Small intestine (tissue), 7 donors: ENCODE results near the gene YPEL4. TPM values are rescaled to one million over a fixed set of nuclear protein-coding genes. Genes with fewer than 3 reads are reported as not detected.

Experiments used
- DNase-seq, 2 donors: peaks; one replicate each; pipeline versions ENCODE4 v3.0.0 to v3.0.0-alpha.2; 2013
- FAIRE-seq: peaks from 2 replicates; lab custom pipeline; 2012; peaks lifted over from hg19 to GRCh38; lab: Jason Lieb, UNC
- H3K27ac ChIP-seq, 3 donors: one replicate each; pipeline ENCODE4 v1.5.1; 2013; ENCODE audit warnings: low read length in 2 of 3, mild to moderate bottlenecking in 2 of 3, control low read depth in 1 of 3, inconsistent platforms in 1 of 3, low read depth in 1 of 3, moderate library complexity in 1 of 3
- H3K27me3 ChIP-seq, 3 donors: one replicate each; pipeline ENCODE4 v1.6.1; 2013; ENCODE audit warnings: low read length in 3 of 3, inconsistent platforms in 1 of 3; ENCODE audit not compliant: control insufficient read depth in 3 of 3, insufficient read depth in 3 of 3
- H3K36me3 ChIP-seq, 3 donors: one replicate each; pipeline ENCODE4 v1.6.1; 2013; ENCODE audit warnings: low read length in 3 of 3, inconsistent platforms in 1 of 3, low read depth in 1 of 3, mild to moderate bottlenecking in 1 of 3, moderate library complexity in 1 of 3; ENCODE audit not compliant: control insufficient read depth in 3 of 3, insufficient read depth in 2 of 3
- H3K4me1 ChIP-seq, 3 donors: one replicate each; pipeline ENCODE4 v1.6.1; 2013; ENCODE audit warnings: low read length in 2 of 3, inconsistent platforms in 1 of 3, low read depth in 1 of 3, mild to moderate bottlenecking in 1 of 3, moderate library complexity in 1 of 3; ENCODE audit not compliant: control insufficient read depth in 3 of 3, insufficient read depth in 2 of 3
- H3K4me3 ChIP-seq, 3 donors: one replicate each; pipeline ENCODE4 v1.5.1; 2013; ENCODE audit warnings: low read length in 3 of 3, control low read depth in 1 of 3, inconsistent platforms in 1 of 3, low read depth in 1 of 3, mild to moderate bottlenecking in 1 of 3, moderate library complexity in 1 of 3
- H3K9me3 ChIP-seq, 2 donors: one replicate each; pipeline ENCODE4 v1.6.1; 2013; ENCODE audit warnings: low read depth in 1 of 2, low read length in 1 of 2; ENCODE audit not compliant: control insufficient read depth in 2 of 2, insufficient read depth in 1 of 2
- WGBS, 3 donors: extraction: QIAGEN DNeasy Blood & Tissue Kit; methylation state at CpG; one replicate each; pipeline ENCODE4 v1.1.7; 2013; 5-methylcytosine and 5-hydroxymethylcytosine counted together
- polyA plus RNA-seq, 4 donors: library from polyadenylated mRNA; stranded (reverse) in 3 of 4; unstranded in 1 of 4; fragments of 200-250 nt in 3 of 4; fragments of 120-200 nt in 1 of 4; gene quantifications; one replicate each; pipeline versions ENCODE4 v1.2.1 to v1.2.3, GENCODE V29; 2013
- donor health status: healthy with polysubstance abuse.
- donor health status: control.
- donor health status: control.
- donor health status: Bipolar disorder and iron deficiency.
- donor health status: healthy.

Gene YPEL4
- polyA plus RNA-seq, 4 donors: 0.86 to 2.2 (median 1.4) TPM; not detected in 1

- 85 to 98% (median 90%) methylated on average over 3 of the region's 3 CpGs for WGBS, 3 donors
Observed at GRCh38 chr11:57601297-57601696, 48.4 kb downstream of the YPEL4 start.

GRCh38 chr11:57599381-57599780, 50.3 kb downstream of the YPEL4 start:
- no peak for DNase-seq
- Histone ChIP-seq H3K27me3 (peaks cover 0 to 12% (median 0%) of the 10 kb centered on the region in 3 donors), H3K27ac (peak overlapping the region in 1 of 3 donors; percentile 69), H3K36me3 (no peaks in the 10 kb centered on the region), H3K4me1 (no peaks in the 10 kb centered on the region), H3K4me3 (no peak overlapping the region), H3K9me3 (no peaks in the 10 kb centered on the region)
- WGBS, 3 donors: 36 to 79% (median 55%) methylated on average over 2 of the region's 2 CpGs
- FAIRE-seq: no peak

More at GRCh38 chr11:57601297-57601696, 48.4 kb downstream of the YPEL4 start:
- no peak overlapping the region for H3K27ac ChIP-seq
- peaks cover 0 to 18% (median 0%) of the 10 kb centered on the region in 3 donors for H3K27me3 ChIP-seq
- no peaks in the 10 kb centered on the region for H3K4me1 ChIP-seq
- H3K4me3 ChIP-seq: no peak overlapping the region
- no peak for DNase-seq
- peaks cover 0 to 4% (median 0%) of the 10 kb centered on the region in 3 donors for H3K36me3 ChIP-seq
- no peak for FAIRE-seq
- H3K9me3 ChIP-seq: no peaks in the 10 kb centered on the region

GRCh38 chr11:57598831-57599155, 50.9 kb downstream of the YPEL4 start:
- Histone ChIP-seq H3K27me3 (peaks cover 0 to 12% (median 0%) of the 10 kb centered on the region in 3 donors), H3K4me1 (no peaks in the 10 kb centered on the region), H3K9me3 (no peaks in the 10 kb centered on the region), H3K36me3 (no peaks in the 10 kb centered on the region), H3K27ac (peak overlapping the region in 2 of 3 donors; percentile 47 to 69), H3K4me3 (peak overlapping the region in 1 of 3 donors; percentile 46)
- FAIRE-seq (no peak), DNase-seq (no peak)
- WGBS, 3 donors: 68 to 81% (median 80%) methylated on average over 5 of the region's 5 CpGs

GRCh38 chr11:57597916-57598830, 51.5 kb downstream of the YPEL4 start:
- Histone ChIP-seq H3K4me3 (peak overlapping the region; percentile 7 to 46 (median 38)), H3K27ac (peak overlapping the region in 2 of 3 donors; percentile 47 to 95), H3K36me3 (no peaks in the 10 kb centered on the region), H3K4me1 (no peaks in the 10 kb centered on the region), H3K27me3 (peaks cover 0 to 12% (median 0%) of the 10 kb centered on the region in 3 donors), H3K9me3 (no peaks in the 10 kb centered on the region)
- FAIRE-seq: no peak
- WGBS, 3 donors: 4 to 9% (median 5%) methylated on average over 31 to 33 of the region's 33 CpGs
- DNase-seq: peak in 1 of 2 donors; percentile 49

- 29 to 54% (median 44%) methylated on average over 9 to 10 of the region's 10 CpGs for WGBS, 3 donors
Observed at GRCh38 chr11:57597461-57597915, 52.2 kb downstream of the YPEL4 start, which contains the start of gene SERPING1. Gene SERPING1, plus strand, starts transcription at chr11:57597685. Its CDS starts 586 bp downstream, at chr11:57598271.

GRCh38 chr11:57596266-57596885, 53.3 kb downstream of the YPEL4 start:
- Histone ChIP-seq H3K27me3 (peaks cover 0 to 12% (median 0%) of the 10 kb centered on the region in 3 donors), H3K4me1 (no peaks in the 10 kb centered on the region), H3K9me3 (no peaks in the 10 kb centered on the region), H3K36me3 (no peaks in the 10 kb centered on the region), H3K27ac (peak overlapping the region in 1 of 3 donors; percentile 95), H3K4me3 (no peak overlapping the region)
- no peak for DNase-seq
- WGBS, 3 donors: 62 to 76% (median 66%) methylated on average over 5 of the region's 5 CpGs
- FAIRE-seq: no peak

More at GRCh38 chr11:57597461-57597915, 52.2 kb downstream of the YPEL4 start, which contains the start of gene SERPING1:
- Histone ChIP-seq H3K36me3 (no peaks in the 10 kb centered on the region), H3K27me3 (peaks cover 0 to 12% (median 0%) of the 10 kb centered on the region in 3 donors), H3K27ac (peak within 1 kb of the TSS in 2 of 3 donors; percentile 47 to 95), H3K4me3 (peak within 1 kb of the TSS; percentile 7 to 46 (median 38)), H3K9me3 (no peaks in the 10 kb centered on the region), H3K4me1 (no peaks in the 10 kb centered on the region)
- DNase-seq (peak in 1 of 2 donors; percentile 24), FAIRE-seq (no peak)

Other genes with a start within 250 kb of the YPEL4 start
- 10 to 100 TPM in 2 of 4 donors, 1 to 10 TPM in 2; 2.4 to 13.8 (median 8.3) TPM for gene SLC43A3, start 222.8 kb downstream of the YPEL4 start, polyA plus RNA-seq
- gene RTN4RL2, start 189.4 kb downstream of the YPEL4 start, polyA plus RNA-seq: under 1 TPM in 2 of 4 donors, not detected in 2; 0.70 to 0.87 TPM
- 10 to 100 TPM in 2 of 4 donors, 1 to 10 TPM in 1, under 1 TPM in 1; 0.67 to 25.0 (median 7.9) TPM for gene SLC43A1, start 134.2 kb downstream of the YPEL4 start, polyA plus RNA-seq
- 10 to 100 TPM; 26.0 to 84.8 (median 60.7) TPM for gene TIMM10, start 119.2 kb downstream of the YPEL4 start, polyA plus RNA-seq
- under 1 TPM in 1 of 4 donors, not detected in 3; 0.58 TPM for gene SMTNL1, start 112.3 kb downstream of the YPEL4 start, polyA plus RNA-seq
- 10 to 100 TPM; 51.7 to 72.3 (median 58.7) TPM for gene UBE2L6, start 82.2 kb downstream of the YPEL4 start, polyA plus RNA-seq
- gene SERPING1, start 52.2 kb downstream of the YPEL4 start, polyA plus RNA-seq: 100 to 1,000 TPM in 1 of 4 donors, 10 to 100 TPM in 2, 1 to 10 TPM in 1; 5.4 to 201 (median 20.3) TPM
- 10 to 100 TPM; 10.3 to 14.7 (median 13.0) TPM for gene CLP1, start 7.8 kb upstream of the YPEL4 start, polyA plus RNA-seq
- gene ZDHHC5, start 18.2 kb upstream of the YPEL4 start, polyA plus RNA-seq: 10 to 100 TPM; 19.5 to 46.7 (median 30.6) TPM
- 10 to 100 TPM; 12.4 to 18.4 (median 17.0) TPM for gene MED19, start 62.3 kb upstream of the YPEL4 start, polyA plus RNA-seq
- 100 to 1,000 TPM in 1 of 4 donors, 10 to 100 TPM in 3; 43.4 to 152 (median 81.3) TPM for gene TMX2, start 62.7 kb upstream of the YPEL4 start, polyA plus RNA-seq
- 100 to 1,000 TPM in 3 of 4 donors, 10 to 100 TPM in 1; 78.3 to 148 (median 128) TPM for gene SELENOH, start 91.6 kb upstream of the YPEL4 start, polyA plus RNA-seq
- gene BTBD18, start 101.9 kb upstream of the YPEL4 start, polyA plus RNA-seq: under 1 TPM in 1 of 4 donors, not detected in 3; 0.10 TPM
- 100 to 1,000 TPM in 2 of 4 donors, 10 to 100 TPM in 2; 62.2 to 195 (median 119) TPM for gene CTNND1, start 111.9 kb upstream of the YPEL4 start, polyA plus RNA-seq